T-helper 2 cell treated with Interferon-gamma antibody and Interleukin-4, amounts not matched to agents 5 μg/mL and 100 μg/mL, for 36 hours (primary cell): ENCODE data around the gene CEP250.

Experiments
- DNase-seq: peaks from one replicate; pipeline ENCODE4 v3.0.0; 2021; ENCODE audit warnings: low spot score
- H3K27ac Mint-ChIP-seq: one replicate; pipeline ENCODE4 v1.8.0; 2021; ENCODE audit warnings: mild to moderate bottlenecking, mixed read lengths
- H3K27me3 Mint-ChIP-seq: one replicate; pipeline ENCODE4 v1.8.0; 2021; ENCODE audit warnings: low read depth, mixed read lengths
- H3K36me3 Mint-ChIP-seq: one replicate; pipeline ENCODE4 v1.8.0; 2021; ENCODE audit warnings: low read depth, mixed read lengths
- H3K4me1 Mint-ChIP-seq: one replicate; pipeline ENCODE4 v1.8.0; 2021; ENCODE audit warnings: low read depth, mixed read lengths
- H3K4me3 Mint-ChIP-seq: one replicate; pipeline ENCODE4 v1.8.0; 2022; ENCODE audit warnings: mild to moderate bottlenecking, moderate library complexity, mixed read lengths
- H3K9me3 Mint-ChIP-seq: one replicate; pipeline ENCODE4 v1.8.0; 2021; ENCODE audit warnings: mixed read lengths

The CEP250 gene

DNA sequence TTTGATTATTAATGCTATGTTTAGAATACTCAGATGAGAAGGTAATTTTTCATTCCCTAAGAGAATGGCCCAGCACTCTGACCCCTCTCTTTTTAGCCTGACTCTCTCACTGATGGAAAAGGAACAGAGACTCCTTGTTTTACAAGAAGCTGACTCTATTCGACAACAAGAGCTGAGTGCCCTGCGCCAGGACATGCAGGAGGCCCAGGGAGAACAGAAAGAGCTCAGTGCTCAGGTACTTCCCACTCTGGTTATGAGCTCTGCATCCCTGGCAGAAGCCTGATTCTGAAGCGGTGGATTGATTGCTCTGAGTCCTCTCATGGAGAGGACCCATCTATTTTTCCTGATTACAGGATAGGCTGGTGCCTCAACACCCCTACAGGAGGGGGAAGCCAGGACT, 41.1 kb downstream of the CEP250 start:
- H3K36me3 Mint-ChIP-seq = peaks cover 62% of the 10 kb centered on the region
- no peak for DNase-seq
- no peak overlapping the region for H3K4me3 Mint-ChIP-seq
- H3K4me1 Mint-ChIP-seq = peaks cover 18% of the 10 kb centered on the region
- no peak overlapping the region for H3K27ac Mint-ChIP-seq
- H3K27me3 Mint-ChIP-seq = no peaks in the 10 kb centered on the region
- H3K9me3 Mint-ChIP-seq = no peaks in the 10 kb centered on the region

DNA sequence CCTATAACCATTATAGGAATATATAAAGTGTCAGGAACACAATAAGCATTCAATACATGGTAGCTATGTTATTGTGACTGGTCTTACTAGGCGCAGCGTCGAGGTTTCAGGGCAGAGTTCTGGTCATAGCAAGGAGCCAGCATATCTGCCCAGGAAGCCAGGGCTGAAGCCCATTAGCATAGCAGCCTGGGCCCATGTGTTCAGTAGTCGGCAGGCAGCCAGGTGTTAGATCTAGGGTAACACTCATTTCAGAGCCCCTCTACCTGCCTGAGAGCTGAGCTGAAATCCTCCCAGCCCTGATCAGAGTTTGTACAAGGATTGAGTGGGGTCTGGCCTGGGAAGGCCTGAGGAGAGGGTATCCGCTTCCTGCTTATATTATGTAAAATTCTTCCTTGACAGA, 41.9 kb downstream of the CEP250 start:
- Mint-ChIP-seq H3K4me3 (no peak overlapping the region), H3K27me3 (no peaks in the 10 kb centered on the region), H3K9me3 (no peaks in the 10 kb centered on the region), H3K27ac (no peak overlapping the region), H3K36me3 (peaks cover 65% of the 10 kb centered on the region), H3K4me1 (peaks cover 12% of the 10 kb centered on the region)
- no peak for DNase-seq

DNA sequence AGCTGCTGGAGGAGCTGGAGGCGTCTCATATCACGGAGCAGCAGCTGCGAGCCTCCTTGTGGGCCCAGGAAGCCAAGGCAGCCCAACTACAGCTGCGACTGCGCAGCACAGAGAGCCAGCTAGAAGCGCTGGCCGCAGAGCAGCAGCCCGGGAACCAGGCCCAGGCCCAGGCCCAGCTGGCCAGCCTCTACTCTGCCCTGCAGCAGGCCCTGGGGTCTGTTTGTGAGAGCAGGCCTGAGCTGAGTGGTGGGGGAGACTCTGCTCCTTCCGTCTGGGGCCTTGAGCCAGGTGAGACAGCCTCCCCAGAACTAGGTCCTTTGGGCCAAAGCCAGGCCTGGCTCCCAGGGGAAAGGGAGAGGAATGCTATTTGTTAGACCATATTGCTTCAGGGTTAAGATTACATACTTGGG, 42.4 kb downstream of the CEP250 start:
- Mint-ChIP-seq H3K4me1 (peaks cover 9% of the 10 kb centered on the region), H3K27me3 (no peaks in the 10 kb centered on the region), H3K9me3 (no peaks in the 10 kb centered on the region), H3K4me3 (no peak overlapping the region), H3K27ac (no peak overlapping the region), H3K36me3 (peaks cover 68% of the 10 kb centered on the region)
- DNase-seq = no peak

DNA sequence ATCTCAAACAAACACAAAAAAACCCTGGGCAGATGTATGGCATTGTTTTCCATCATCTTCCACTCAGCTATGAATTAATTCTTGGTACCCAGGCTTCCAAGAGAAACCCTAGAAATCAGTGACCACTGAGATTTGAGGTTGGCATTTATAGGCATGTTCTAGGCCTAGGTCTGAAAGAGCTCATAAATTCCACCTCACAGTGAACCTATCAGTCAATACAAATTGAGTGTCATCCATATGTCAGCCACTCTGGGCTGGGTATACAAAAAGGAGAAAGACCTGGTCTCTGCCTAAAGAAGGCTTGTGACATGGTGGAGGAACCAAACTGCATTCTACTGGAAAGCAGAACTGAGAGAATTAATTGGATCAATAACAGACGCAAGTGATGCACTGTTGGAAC, 43.9 kb downstream of the CEP250 start:
- Mint-ChIP-seq H3K9me3 (no peaks in the 10 kb centered on the region), H3K27ac (no peak overlapping the region), H3K4me3 (no peak overlapping the region), H3K4me1 (peaks cover 3% of the 10 kb centered on the region), H3K36me3 (peaks cover 68% of the 10 kb centered on the region), H3K27me3 (no peaks in the 10 kb centered on the region)
- DNase-seq = no peak

DNA sequence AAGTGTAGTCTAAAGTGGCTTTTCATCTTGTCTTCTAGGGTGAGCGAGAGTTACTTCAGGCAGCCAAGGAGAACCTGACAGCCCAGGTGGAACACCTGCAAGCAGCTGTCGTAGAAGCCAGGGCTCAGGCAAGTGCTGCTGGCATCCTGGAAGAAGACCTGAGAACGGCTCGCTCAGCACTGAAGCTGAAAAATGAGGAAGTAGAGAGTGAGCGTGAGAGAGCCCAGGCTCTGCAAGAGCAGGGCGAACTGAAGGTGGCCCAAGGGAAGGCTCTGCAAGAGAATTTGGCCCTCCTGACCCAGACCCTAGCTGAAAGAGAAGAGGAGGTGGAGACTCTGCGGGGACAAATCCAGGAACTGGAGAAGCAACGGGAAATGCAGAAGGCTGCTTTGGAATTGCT, 47.0 kb downstream of the CEP250 start:
- Mint-ChIP-seq H3K36me3 (peaks cover 67% of the 10 kb centered on the region), H3K4me1 (peaks cover 12% of the 10 kb centered on the region), H3K4me3 (no peak overlapping the region), H3K9me3 (no peaks in the 10 kb centered on the region), H3K27me3 (no peaks in the 10 kb centered on the region), H3K27ac (no peak overlapping the region)
- DNase-seq = no peak

DNA sequence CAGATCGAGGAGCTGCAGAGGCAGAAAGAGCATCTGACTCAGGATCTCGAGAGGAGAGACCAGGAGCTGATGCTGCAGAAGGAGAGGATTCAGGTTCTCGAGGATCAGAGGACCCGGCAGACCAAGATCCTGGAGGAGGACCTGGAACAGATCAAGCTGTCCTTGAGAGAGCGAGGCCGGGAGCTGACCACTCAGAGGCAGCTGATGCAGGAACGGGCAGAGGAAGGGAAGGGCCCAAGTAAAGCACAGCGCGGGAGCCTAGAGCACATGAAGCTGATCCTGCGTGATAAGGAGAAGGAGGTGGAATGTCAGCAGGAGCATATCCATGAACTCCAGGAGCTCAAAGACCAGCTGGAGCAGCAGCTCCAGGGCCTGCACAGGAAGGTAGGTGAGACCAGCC, 47.9 kb downstream of the CEP250 start:
- peak overlapping the region; percentile 16 for H3K27ac Mint-ChIP-seq
- no peak for DNase-seq
- no peak overlapping the region for H3K4me3 Mint-ChIP-seq
- peaks cover 12% of the 10 kb centered on the region for H3K4me1 Mint-ChIP-seq
- no peaks in the 10 kb centered on the region for H3K9me3 Mint-ChIP-seq
- H3K27me3 Mint-ChIP-seq = no peaks in the 10 kb centered on the region
- H3K36me3 Mint-ChIP-seq = peaks cover 67% of the 10 kb centered on the region

DNA sequence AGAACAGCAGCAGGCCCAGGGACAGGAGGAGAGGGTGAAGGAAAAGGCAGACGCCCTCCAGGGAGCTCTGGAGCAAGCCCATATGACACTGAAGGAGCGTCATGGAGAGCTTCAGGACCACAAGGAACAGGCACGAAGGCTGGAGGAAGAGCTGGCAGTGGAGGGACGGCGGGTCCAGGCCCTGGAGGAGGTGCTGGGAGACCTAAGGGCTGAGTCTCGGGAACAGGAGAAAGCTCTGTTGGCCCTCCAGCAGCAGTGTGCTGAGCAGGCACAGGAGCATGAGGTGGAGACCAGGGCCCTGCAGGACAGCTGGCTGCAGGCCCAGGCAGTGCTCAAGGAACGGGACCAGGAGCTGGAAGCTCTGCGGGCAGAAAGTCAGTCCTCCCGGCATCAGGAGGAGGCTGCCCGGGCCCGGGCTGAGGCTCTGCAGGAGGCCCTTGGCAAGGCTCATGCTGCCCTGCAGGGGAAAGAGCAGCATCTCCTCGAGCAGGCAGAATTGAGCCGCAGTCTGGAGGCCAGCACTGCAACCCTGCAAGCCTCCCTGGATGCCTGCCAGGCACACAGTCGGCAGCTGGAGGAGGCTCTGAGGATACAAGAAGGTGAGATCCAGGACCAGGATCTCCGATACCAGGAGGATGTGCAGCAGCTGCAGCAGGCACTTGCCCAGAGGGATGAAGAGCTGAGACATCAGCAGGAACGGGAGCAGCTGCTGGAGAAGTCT, 48.6 kb downstream of the CEP250 start:
- Mint-ChIP-seq H3K36me3 (peaks cover 67% of the 10 kb centered on the region), H3K4me1 (peaks cover 12% of the 10 kb centered on the region), H3K27me3 (no peaks in the 10 kb centered on the region), H3K9me3 (no peaks in the 10 kb centered on the region), H3K27ac (peak overlapping the region; percentile 69), H3K4me3 (no peak overlapping the region)
- DNase-seq = no peak

DNA sequence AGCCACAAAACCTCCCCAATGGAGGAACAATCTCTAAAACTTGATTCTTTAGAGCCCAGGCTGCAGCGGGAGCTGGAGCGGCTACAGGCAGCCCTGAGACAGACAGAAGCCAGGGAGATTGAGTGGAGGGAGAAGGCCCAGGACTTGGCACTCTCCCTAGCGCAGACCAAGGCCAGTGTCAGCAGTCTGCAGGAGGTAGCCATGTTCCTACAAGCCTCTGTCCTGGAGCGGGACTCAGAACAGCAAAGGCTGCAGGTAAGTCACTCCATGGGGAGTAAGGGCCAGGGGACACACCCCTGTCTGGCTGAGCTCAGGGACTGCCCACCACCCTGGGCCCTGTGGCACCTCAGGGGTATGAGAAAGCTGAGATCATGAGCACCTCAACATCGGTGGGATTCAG, 49.4 kb downstream of the CEP250 start:
- Mint-ChIP-seq H3K9me3 (no peaks in the 10 kb centered on the region), H3K27me3 (no peaks in the 10 kb centered on the region), H3K27ac (no peak overlapping the region), H3K4me3 (no peak overlapping the region), H3K4me1 (peaks cover 12% of the 10 kb centered on the region), H3K36me3 (peaks cover 64% of the 10 kb centered on the region)
- DNase-seq = no peak

DNA sequence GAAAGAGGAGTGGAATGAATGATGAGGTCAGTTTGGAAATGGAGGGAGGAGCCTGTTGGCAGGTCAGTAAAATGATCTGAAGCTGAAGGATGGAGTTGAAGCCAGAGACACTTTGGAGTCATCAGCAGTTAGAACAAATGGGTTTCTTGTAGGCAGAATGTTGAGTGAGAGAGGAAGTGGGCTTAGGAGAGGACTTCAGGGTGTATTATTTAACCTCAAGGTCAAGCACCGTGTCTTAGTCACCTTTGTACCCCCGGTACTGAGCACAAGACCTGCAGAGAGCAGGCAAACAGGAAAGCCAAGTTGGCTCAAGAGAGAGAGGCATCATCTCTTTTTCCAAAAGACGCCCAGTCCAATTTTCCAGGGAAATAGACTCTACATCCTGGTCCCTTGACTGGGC, 50.8 kb downstream of the CEP250 start:
- H3K4me3 Mint-ChIP-seq = no peak overlapping the region
- no peaks in the 10 kb centered on the region for H3K27me3 Mint-ChIP-seq
- peaks cover 12% of the 10 kb centered on the region for H3K4me1 Mint-ChIP-seq
- no peaks in the 10 kb centered on the region for H3K9me3 Mint-ChIP-seq
- DNase-seq = no peak
- peaks cover 58% of the 10 kb centered on the region for H3K36me3 Mint-ChIP-seq
- H3K27ac Mint-ChIP-seq = peak overlapping the region; percentile 42

DNA sequence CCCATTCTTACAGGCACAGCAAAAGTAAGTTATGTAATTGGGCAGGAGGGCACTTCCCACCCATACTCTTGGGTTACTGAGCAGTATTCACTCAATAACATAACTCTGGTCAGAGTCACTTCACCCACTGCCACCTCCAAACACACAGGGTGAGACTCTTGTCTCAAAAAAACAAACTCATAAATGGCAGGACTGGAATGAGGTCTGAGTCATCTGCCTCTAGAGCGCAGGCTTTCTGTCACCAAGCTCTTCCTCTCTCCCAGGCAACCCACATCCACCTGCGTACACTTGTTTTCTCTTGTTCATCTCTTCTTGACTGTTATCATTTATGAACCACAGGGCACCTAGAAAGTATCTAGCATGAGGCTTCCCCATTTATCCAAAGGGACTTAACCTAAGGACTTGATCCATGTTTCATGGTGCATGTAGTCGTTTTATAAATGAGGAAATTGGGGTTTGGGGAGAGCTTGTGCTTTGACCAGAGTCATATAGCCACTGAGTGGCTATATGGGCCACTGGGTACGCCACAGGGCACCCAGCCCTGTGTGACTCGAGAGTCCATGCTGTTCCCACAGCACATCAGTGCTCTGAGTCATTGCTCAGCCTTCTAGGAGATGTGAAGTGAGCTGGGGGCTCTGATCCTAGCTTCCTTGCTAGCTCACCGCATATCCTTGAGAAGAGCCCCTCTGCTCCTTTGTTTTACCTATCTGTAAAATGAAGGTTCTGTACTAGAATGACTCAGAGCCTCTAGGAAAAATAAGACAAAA, 51.7 kb downstream of the CEP250 start:
- peaks cover 60% of the 10 kb centered on the region for H3K36me3 Mint-ChIP-seq
- no peak for DNase-seq
- no peaks in the 10 kb centered on the region for H3K9me3 Mint-ChIP-seq
- H3K27ac Mint-ChIP-seq = peak overlapping the region; percentile 12
- H3K27me3 Mint-ChIP-seq = no peaks in the 10 kb centered on the region
- no peak overlapping the region for H3K4me3 Mint-ChIP-seq
- peaks cover 12% of the 10 kb centered on the region for H3K4me1 Mint-ChIP-seq

DNA sequence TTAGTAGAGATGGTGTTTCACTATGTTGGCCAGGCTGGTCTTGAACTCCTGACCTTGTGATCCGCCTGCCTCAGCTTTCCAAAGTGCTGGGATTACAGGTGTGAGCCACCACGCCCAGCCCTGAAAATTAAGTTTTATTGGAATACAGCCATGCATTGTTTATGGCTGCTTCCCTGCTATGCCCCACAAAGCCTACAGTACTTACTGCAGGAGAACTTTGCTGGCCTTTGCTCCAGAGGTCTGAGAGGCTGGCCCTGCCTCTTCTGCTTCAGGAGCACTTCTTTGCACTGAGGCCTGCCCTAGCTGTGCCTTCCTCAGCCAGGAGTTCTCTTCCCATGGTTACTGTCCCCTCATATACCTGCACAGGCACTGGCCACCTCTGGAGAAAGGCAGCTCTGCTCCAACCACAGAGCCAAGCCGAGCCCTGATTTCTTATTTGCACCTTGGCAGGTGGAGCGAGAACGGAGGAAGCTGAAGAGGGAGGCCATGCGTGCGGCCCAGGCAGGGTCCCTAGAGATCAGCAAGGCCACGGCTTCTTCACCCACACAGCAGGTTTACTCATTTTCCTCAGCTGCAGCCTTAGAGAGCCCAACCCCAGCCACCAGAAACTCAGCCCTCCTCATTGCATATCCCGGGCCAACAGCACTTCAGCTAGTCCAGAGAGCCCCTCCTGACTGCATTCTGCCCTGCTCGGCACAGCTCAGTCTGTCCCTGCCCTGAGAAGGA, 53.3 kb downstream of the CEP250 start:
- Mint-ChIP-seq H3K27me3 (no peaks in the 10 kb centered on the region), H3K36me3 (peaks cover 46% of the 10 kb centered on the region), H3K4me3 (no peak overlapping the region), H3K9me3 (no peaks in the 10 kb centered on the region), H3K4me1 (peaks cover 12% of the 10 kb centered on the region), H3K27ac (no peak overlapping the region)
- no peak for DNase-seq

DNA sequence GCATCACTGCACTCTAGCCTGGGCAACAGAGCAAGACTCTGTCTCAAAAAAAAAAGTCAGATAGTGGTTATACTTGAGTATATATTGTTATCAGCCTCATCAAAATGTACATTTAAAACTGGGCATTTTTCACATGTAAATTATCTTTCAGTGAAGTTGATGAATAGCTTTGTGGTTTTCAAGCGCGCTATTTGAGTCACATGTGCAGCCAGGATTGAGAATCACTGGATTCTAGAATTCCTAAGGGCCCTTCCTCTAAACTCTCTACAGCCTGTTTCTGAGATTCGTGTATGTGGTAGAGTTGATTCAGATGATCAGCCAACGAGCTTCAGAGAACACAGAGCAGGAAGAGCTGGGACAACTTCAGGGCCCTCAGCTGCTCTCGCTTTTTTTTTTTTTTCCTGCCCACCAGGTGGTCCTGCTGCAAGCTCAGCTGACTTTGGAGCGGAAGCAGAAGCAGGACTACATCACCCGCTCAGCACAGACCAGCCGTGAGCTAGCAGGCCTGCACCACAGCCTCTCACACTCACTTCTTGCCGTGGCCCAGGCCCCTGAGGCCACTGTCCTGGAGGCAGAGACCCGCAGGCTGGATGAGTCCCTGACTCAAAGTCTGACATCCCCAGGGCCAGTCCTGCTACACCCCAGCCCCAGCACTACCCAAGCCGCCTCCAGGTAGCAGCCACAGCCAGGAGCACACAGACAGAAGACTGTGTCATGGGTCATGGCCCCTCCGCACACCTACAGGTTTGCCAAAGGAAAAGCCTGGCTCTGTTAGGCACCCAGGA, 55.7 kb downstream of the CEP250 start:
- Mint-ChIP-seq H3K9me3 (no peaks in the 10 kb centered on the region), H3K4me1 (peaks cover 2% of the 10 kb centered on the region), H3K4me3 (no peak overlapping the region), H3K27me3 (no peaks in the 10 kb centered on the region), H3K27ac (no peak overlapping the region), H3K36me3 (peaks cover 37% of the 10 kb centered on the region)
- no peak for DNase-seq

DNA sequence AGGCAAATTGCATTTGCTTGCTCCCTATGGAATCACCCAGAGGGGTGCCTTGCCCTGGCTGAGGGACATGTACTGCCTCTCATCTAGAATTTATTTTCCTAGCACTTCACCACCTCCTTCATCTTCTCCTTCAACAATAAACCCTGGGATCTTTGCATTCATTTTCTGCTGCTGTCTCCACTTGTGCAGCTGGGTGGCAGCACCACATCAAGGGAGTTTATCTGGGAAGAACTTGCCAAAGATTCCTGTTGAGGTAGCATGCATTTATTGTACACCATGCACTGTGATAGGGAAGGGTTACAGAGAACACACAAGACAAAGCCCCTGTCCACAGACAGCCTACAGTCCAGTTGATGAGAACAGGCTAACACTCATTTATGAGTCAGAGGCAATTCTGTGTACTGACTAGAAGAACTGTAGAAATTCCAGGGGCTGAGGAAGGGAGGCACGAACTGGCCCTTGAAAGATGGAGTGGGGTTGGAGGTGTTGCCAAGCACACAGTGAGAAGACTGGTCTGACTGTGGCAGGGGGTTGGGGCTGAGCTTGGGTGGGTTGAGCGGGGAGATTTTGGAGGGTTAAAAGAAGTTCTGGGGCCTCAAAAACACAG, 56.5 kb downstream of the CEP250 start:
- H3K27ac Mint-ChIP-seq = no peak overlapping the region
- DNase-seq = no peak

More for the DNA sequence above, 56.5 kb downstream of the CEP250 start:
- Mint-ChIP-seq H3K4me1 (peaks cover 2% of the 10 kb centered on the region), H3K27me3 (no peaks in the 10 kb centered on the region), H3K36me3 (peaks cover 36% of the 10 kb centered on the region), H3K9me3 (no peaks in the 10 kb centered on the region), H3K4me3 (no peak overlapping the region)
